ENCODE results near the gene ITPR1.

ITPR1 gene

GRCh38 chr3:4839278-4839677, 346.1 kb downstream of the ITPR1 start:
- no peak for DNase-seq

DNA sequence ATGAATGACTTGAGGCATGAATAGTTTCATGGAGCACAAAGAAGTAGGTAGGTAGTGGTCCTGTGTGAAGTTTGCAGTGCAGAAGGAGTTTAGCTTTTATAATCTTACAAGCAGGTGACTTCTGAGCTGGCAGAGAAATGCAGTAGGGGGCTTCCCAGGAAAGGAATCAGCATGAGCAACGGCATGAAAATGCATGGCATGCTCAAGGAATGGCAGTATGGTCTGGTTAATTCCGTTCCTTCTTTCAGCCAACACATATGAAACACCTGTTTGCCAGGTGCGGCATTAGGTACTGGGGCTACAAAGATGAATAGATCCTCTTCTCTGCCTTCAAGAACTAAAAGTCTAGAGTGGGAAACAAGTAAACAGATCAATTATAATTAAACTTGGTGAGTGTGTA, 348.1 kb downstream of the ITPR1 start:
- DNase-seq = no peak

GRCh38 chr3:4841776-4842440, 348.8 kb downstream of the ITPR1 start:
- DNase-seq = no peak

GRCh38 chr3:4843619-4844018, 350.5 kb downstream of the ITPR1 start:
- no peak for DNase-seq

- no peak for DNase-seq
These were observed 352.7 kb downstream of the ITPR1 start for GRCh38 chr3:4845882-4846281.

- no peak for DNase-seq
These were observed 353.4 kb downstream of the ITPR1 start for GRCh38 chr3:4846543-4846942.

- no peak for DNase-seq
These were observed 355.2 kb downstream of the ITPR1 start for GRCh38 chr3:4848176-4848825.

- DNase-seq = no peak
These were observed 356.0 kb downstream of the ITPR1 start for GRCh38 chr3:4849136-4849535.

- DNase-seq = no peak
These were observed 356.6 kb downstream of the ITPR1 start for GRCh38 chr3:4849739-4850138.

GRCh38 chr3:4850211-4850927, 357.2 kb downstream of the ITPR1 start:
- DNase-seq = peak; percentile 74

- DNase-seq = no peak
These were observed 357.7 kb downstream of the ITPR1 start for GRCh38 chr3:4850928-4851265.

DNA sequence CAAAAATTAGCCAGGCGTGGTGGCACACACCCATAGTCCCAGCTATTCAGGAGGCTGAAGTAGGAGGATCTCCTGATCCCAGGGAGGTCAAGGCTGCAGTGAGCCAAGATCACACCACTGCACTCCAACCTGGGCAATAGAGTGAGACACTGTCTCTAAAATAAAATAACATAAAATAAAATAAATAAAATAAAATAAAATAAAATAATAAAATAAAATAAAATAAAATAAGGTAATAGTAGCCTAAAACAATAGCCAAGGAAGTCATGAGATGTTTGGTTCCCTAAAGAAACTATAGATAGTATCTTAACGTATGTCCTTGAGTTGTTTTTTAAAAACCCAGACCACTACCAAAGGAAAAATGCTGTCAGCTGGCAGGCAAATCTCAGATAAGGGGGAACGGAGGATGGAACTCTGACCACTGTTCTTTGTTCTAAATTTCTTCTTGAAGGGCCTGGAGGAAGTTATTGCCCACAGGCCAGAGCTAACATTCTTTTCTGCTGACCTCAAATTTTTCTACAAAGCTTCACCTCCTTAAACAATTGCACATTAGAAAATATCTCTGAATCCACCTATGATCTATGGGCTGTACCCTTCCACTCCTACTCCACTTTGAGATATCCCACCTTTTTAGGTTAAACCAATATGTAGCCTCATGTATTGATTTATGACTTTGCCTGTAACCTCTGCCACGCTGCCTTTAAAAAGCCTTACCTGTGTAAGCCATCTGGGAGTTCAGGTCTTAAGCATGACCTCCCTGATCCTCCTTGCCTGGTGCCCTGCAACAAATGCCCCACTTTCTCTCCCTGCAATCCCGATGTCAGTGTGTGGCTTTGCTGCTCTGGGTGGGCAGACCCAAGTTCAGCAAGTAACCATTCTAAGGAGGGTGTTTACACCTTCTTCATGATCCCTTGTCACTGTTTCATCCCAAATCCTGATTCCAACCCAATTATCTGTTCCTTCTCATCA, 359.9 kb downstream of the ITPR1 start:
- DNase-seq = no peak

- no peak for DNase-seq
These were observed 360.6 kb downstream of the ITPR1 start for GRCh38 chr3:4853749-4854140.

DNA sequence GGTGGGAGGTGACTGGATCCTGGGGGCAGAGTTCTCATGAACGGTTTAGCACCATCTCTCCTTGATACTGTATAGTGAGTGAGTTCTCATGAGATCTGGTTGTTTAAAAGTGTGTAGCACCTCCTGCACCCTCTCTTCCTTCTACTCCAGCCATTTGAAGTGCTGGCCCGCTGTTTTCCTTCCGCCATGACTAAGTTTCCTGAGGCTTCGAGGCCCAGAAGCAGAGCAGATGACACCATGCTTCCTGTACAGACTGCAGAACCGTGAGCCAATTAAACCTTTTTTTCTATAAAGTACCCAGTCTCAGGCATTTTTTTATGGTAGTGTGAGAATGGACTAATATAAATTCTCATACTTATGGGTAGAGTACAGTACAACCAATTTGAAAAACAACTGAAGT, 362.5 kb downstream of the ITPR1 start:
- DNase-seq = no peak

GRCh38 chr3:4856136-4856535, 363.0 kb downstream of the ITPR1 start:
- no peak for DNase-seq

GRCh38 chr3:4856564-4856963, 363.4 kb downstream of the ITPR1 start:
- DNase-seq = no peak

- DNase-seq = no peak
These were observed 363.8 kb downstream of the ITPR1 start for GRCh38 chr3:4856986-4857385.

DNA sequence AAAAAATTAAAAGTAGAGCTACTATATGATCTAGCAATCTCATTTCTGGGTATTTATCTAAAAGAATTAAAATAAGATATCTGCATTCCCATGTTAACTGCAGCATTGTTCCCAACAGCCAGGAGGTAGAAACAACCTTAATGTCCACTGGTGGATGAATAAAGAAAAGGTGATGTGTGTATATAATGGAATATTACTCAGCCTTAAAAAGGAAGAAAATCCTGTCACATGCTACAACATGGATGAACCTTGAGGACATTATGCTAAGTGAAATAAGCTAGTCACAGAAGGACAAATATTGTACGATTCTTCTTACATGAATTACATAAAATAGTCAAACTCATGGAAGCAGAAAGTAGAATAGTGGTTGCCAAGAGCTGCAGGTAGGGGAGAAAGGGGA, 366.6 kb downstream of the ITPR1 start:
- no peak for DNase-seq

- no peak for DNase-seq
These were observed 369.8 kb downstream of the ITPR1 start for GRCh38 chr3:4862973-4863372.

DNA sequence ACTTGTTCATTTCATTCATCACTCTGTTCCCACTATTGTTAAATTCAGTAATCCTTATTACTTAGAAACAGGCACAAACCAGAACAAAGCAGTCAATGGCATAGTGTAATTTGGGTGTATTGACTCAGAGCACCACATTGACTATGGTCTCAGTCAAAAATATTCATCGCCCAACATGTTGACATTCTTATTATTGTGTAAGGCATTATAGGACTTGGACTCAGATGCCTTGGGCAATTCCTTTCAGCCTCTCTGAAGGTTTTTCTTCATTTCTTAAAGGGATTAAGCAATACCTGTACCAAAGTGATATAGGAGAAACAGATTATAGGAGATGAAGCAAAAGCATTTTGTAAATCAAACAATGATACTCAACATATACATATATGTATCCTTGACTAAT, 371.4 kb downstream of the ITPR1 start:
- no peak for DNase-seq

GRCh38 chr3:4865714-4866113, 372.6 kb downstream of the ITPR1 start:
- no peak for DNase-seq

- no peak for DNase-seq
These were observed 373.7 kb downstream of the ITPR1 start for GRCh38 chr3:4866866-4867265.

DNA sequence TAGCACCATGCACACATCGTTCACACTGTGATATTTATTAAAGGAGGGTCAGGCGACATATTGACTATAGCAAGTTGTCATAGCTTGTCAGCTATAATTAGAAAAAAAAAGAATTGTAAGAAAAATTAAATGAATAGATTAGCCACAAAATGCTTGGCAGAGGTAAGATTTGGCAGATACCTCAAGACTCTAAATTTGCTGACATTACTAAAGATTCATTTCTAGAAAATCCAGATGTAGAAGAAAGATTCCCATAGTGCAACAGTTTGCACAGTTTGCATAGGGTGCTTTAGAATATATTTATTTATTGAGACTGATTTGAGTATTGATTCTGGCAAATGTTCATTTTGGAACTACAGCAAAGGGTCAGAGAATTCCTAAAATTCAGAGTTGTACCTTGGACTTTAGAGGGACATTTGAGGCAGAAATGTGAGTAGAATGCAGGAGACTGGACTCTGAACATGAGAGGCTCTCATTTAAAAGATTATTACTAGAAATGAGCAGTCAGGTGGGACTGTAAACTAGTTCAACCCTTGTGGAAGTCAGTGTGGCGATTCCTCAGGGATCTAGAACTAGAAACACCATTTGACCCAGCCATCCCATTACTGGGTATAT, 384.1 kb downstream of the ITPR1 start:
- no peak for DNase-seq

Data from activated effector memory CD4-positive, alpha-beta T cell treated with anti-CD3 and anti-CD28 coated beads, Interleukin-2, amount 50 U/mL, for 16 hours (primary cell).